Prostate gland (tissue), 2 donors: Measurements from ENCODE around the gene RAB20.

Experiments used
- POLR2A ChIP-seq: fragments of 450-650 bp; IDR thresholded peaks from one replicate; pipeline ENCODE4 v1.6.1; 2016; ENCODE audit warnings: antibody characterized with exemption, mild to moderate bottlenecking
- TF ChIP-seq, protein P1 (sequence below), 4 experiments: fragments of 200-600 bp in 2 of 4; fragments of 450-650 bp in 2 of 4; sonication (generic) in 2 of 4; IDR thresholded peaks; 1 replicate in 3 of 4; 2 replicates in 1 of 4; pipeline ENCODE4 v1.5.1; 2016 to 2019; ENCODE audit warnings: antibody characterized with exemption in 4 of 4, mild to moderate bottlenecking in 2 of 4, moderate library complexity in 2 of 4

DNA sequence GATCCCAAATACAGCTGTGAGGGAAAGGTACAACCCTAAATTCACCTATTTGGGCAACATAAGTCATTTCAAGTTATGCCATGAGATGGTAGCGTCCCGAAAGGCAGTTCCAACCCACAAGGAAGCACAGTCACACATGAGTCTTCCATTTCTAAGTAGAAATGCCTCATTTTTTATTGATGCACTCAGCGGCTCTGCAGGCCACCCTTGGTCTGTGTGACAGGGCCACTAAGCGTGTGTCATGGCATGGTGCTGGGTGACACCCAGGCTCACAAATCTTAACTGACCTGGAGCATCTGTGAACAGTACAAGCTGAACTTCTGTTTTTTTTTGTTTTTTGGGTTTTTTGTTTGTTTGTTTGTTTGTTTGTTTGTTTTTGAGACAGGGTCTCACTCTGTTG is 15.1 kb downstream of the RAB20 start:
- TF ChIP-seq POLR2A, result no peak
- TF ChIP-seq, protein P1, sequence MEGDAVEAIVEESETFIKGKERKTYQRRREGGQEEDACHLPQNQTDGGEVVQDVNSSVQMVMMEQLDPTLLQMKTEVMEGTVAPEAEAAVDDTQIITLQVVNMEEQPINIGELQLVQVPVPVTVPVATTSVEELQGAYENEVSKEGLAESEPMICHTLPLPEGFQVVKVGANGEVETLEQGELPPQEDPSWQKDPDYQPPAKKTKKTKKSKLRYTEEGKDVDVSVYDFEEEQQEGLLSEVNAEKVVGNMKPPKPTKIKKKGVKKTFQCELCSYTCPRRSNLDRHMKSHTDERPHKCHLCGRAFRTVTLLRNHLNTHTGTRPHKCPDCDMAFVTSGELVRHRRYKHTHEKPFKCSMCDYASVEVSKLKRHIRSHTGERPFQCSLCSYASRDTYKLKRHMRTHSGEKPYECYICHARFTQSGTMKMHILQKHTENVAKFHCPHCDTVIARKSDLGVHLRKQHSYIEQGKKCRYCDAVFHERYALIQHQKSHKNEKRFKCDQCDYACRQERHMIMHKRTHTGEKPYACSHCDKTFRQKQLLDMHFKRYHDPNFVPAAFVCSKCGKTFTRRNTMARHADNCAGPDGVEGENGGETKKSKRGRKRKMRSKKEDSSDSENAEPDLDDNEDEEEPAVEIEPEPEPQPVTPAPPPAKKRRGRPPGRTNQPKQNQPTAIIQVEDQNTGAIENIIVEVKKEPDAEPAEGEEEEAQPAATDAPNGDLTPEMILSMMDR (IDR thresholded peaks at IDR 0.05), result no peak
